ENCODE data around the gene MRTFB.

DNA sequence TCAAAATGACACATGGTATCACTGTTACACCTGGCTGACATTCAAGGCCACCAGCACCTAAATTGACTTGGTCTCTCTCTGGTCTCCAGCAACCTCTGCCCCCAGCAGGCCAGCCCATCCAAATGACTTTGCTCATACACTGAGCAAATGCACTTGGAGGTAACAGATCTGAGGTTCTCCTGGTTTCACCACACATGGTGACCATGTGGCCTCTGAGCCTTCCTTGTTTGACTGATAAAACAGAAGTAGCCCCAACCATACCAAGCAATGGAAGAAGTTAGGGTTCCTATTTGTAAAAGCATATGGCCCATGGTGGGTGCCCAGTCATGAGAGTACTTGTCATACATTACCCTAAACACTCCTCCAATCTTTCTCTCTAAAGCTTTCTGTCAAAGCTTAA is 181.7 kb downstream of the MRTFB start:
- TF ChIP-seq POLR2A (IDR thresholded peaks at IDR 0.05; ENCODE audit: low read length) (no peak), GATA1 (IDR thresholded peaks at IDR 0.05; ENCODE audit: low read depth, low read length) (no peak)

All from erythroblast (primary cell).